Stomach (tissue), 9 donors: ENCODE results near the gene KCNQ5. TPM values are rescaled to one million over a fixed set of nuclear protein-coding genes. Genes with fewer than 3 reads are reported as not detected.
"Not testable (repeated sequence)": the region's sequence is repeated elsewhere in the genome, so short reads cannot be mapped to it uniquely, and the experiment has no call there.

ENCODE experiments used
- DNase-seq, 2 donors: peaks; one replicate each; pipeline versions ENCODE4 v3.0.0 to v3.0.0-alpha.2; 2013 to 2019
- H3K27ac ChIP-seq, 5 donors: fragments of 200-600 bp in 4 of 5; sonication (generic) in 4 of 5; one replicate each; pipeline ENCODE4 v1.5.1; 2013 to 2019; ENCODE audit warnings: mild to moderate bottlenecking in 1 of 5, moderate library complexity in 1 of 5
- H3K27me3 ChIP-seq, 3 donors: fragments of 200-600 bp; sonication (generic); one replicate each; pipeline ENCODE4 v1.5.1; 2017 to 2019; ENCODE audit warnings: mixed run types in 1 of 3
- H3K36me3 ChIP-seq, 4 donors: fragments of 200-600 bp; sonication (generic); 1 replicate in 3 of 4; 2 replicates in 1 of 4; pipeline ENCODE4 v1.5.1; 2016 to 2019
- H3K4me1 ChIP-seq, 4 donors: fragments of 200-600 bp; sonication (generic); one replicate each; pipeline ENCODE4 v1.5.1; 2016 to 2019
- H3K4me3 ChIP-seq, 4 donors: fragments of 200-600 bp; sonication (generic) in 3 of 4; one replicate each; pipeline ENCODE4 v1.5.1; 2016 to 2019; ENCODE audit warnings: mild to moderate bottlenecking in 1 of 4
- H3K9me3 ChIP-seq, 4 donors: fragments of 200-600 bp; sonication (generic); one replicate each; pipeline ENCODE4 v1.5.1; 2016 to 2019
- CTCF ChIP-seq, 7 experiments: fragments of 450-650 bp in 4 of 7; fragments of 200-600 bp in 3 of 7; sonication (generic) in 3 of 7; IDR thresholded peaks; one replicate each; pipeline ENCODE4 v1.5.1; 2016 to 2019; ENCODE audit warnings: antibody characterized with exemption in 7 of 7, control low read depth in 2 of 7, mild to moderate bottlenecking in 1 of 7
- EP300 ChIP-seq: sonication (generic); formaldehyde crosslinking; IDR thresholded peaks from one replicate; pipeline ENCODE4 v1.6.1; 2017; ENCODE audit warnings: antibody characterized with exemption
- POLR2A ChIP-seq, 4 donors: fragments of 450-650 bp; IDR thresholded peaks; one replicate each; pipeline ENCODE4 v1.6.1; 2016; ENCODE audit warnings: antibody characterized with exemption in 4 of 4, control low read depth in 2 of 4, mild to moderate bottlenecking in 1 of 4, moderate library complexity in 1 of 4
- POLR2AphosphoS5 ChIP-seq, 3 donors: sonication (generic); formaldehyde crosslinking; IDR thresholded peaks; one replicate each; pipeline ENCODE4 v1.6.1; 2016; ENCODE audit warnings: antibody characterized with exemption in 3 of 3
- WGBS, 5 donors: extraction: QIAGEN DNeasy Blood & Tissue Kit in 3 of 5; methylation state at CpG; one replicate each; pipeline versions ENCODE4 v1.1.5 to v1.1.7; 2013 to 2018; 5-methylcytosine and 5-hydroxymethylcytosine counted together
- intact Hi-C: fragments of 100-400 bp; cut with DNase I; formaldehyde crosslinking; loops from one replicate; pipeline ENCODE4 v1.15.1; 2023; ENCODE audit warnings: low total_unique reads
- polyA plus RNA-seq, 3 donors: library from polyadenylated mRNA; stranded (reverse); fragments of 200-250 nt; gene quantifications; one replicate each; pipeline ENCODE4 v1.2.3, GENCODE V29; 2013
- total RNA-seq, 5 donors: library from RNA; depleted of rRNA; stranded (reverse); fragments of >200 nt; gene quantifications; one replicate each; pipeline versions ENCODE4 v1.1.0 to v1.2.3, GENCODE V29; 2014 to 2016
- donor health status: healthy with polysubstance abuse.
- donor health status: Bipolar disorder and iron deficiency.
- donor health status: healthy.

Gene KCNQ5
- total and polyA plus RNA-seq, 8 donors: 0.12 to 2.8 (median 0.37) TPM; not detected in 2

DNA sequence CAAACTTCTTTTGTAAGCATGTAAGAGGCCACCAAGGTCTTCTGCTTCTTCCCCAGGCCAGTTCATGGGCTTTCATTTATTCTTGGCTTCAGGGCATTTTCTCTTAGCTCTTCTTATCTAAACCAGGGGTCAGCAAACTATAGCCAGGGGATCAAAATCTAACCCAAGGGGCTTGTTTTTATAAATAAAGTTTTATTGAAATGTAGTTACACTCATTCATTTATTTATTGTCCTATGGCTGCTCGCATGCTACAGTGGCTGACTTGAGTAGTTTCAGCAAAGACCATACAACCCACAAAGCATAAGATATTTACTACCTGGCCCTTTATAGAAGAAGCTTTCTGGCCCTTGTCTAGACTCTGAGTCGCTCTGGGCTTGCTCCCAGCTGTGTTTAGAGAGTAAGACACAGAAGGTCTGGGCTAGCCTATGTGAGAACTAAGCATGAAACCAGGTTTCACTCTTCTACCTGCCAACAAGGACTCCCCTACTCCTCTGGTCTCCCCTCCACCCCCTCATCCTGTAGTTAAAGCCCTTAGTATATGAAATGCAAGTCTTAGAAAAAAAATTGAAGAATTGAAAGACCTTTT lies 560.2 kb downstream of the KCNQ5 start:
- H3K36me3 ChIP-seq: no peaks in the 10 kb centered on the region
- no peak overlapping the region for H3K4me3 ChIP-seq
- 78 to 86% (median 83%) methylated on average over 2 of the region's 2 CpGs for WGBS, 5 donors
- intact Hi-C loops: loop anchor here (10.0 kb wide), 1 partner anchor 767 kb away; no protein-coding TSS in a partner anchor
- H3K27ac ChIP-seq: no peak overlapping the region
- no peak for TF ChIP-seq POLR2AphosphoS5 (IDR thresholded peaks at IDR 0.05)
- TF ChIP-seq POLR2A (IDR thresholded peaks at IDR 0.05): no peak
- TF ChIP-seq CTCF (IDR thresholded peaks at IDR 0.05): no peak
- no peak for TF ChIP-seq EP300
- H3K4me1 ChIP-seq: peaks cover 0 to 6% (median 1%) of the 10 kb centered on the region in 4 donors
- no peaks in the 10 kb centered on the region for H3K27me3 ChIP-seq
- H3K9me3 ChIP-seq: no peaks in the 10 kb centered on the region
- DNase-seq: no peak

DNA sequence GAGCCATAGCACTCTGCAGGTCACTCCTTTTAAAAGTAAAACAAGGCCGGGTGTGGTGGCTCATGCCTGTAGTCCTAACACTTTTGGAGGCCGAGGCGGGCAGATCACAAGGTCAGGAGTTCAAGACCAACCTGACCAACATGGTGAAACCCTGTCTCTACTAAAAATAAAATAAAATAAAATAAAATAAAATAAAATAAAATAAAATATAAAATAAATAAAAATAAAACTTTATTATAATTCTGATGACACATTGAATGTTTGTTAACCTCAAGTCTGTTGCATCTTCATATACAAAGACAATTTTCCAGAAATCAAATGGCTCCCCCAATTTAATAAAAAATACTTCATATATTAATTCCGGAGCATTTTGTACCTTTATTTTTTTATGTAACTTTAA lies 571.4 kb downstream of the KCNQ5 start:
- WGBS, 5 donors: 92 to 98% (median 97%) methylated on average over 4 of the region's 4 CpGs
- H3K36me3 ChIP-seq, H3K4me1 ChIP-seq, H3K27me3 ChIP-seq, intact Hi-C loops, H3K27ac ChIP-seq, H3K9me3 ChIP-seq, DNase-seq, H3K4me3 ChIP-seq: not testable (repeated sequence)

DNA sequence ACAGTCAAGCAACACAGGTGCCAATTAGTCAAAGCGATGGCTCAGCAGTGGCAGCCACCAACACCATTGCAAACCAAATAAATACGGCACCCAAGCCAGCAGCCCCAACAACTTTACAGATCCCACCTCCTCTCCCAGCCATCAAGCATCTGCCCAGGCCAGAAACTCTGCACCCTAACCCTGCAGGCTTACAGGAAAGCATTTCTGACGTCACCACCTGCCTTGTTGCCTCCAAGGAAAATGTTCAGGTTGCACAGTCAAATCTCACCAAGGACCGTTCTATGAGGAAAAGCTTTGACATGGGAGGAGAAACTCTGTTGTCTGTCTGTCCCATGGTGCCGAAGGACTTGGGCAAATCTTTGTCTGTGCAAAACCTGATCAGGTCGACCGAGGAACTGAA lies 572.9 kb downstream of the KCNQ5 start:
- no peaks in the 10 kb centered on the region for H3K36me3 ChIP-seq
- H3K27me3 ChIP-seq: no peaks in the 10 kb centered on the region
- no peaks in the 10 kb centered on the region for H3K4me1 ChIP-seq
- TF ChIP-seq CTCF (IDR thresholded peaks at IDR 0.05) (no peak), POLR2A (IDR thresholded peaks at IDR 0.05) (no peak), EP300 (no peak), POLR2AphosphoS5 (IDR thresholded peaks at IDR 0.05) (no peak)
- H3K27ac ChIP-seq: no peak overlapping the region
- H3K9me3 ChIP-seq: no peaks in the 10 kb centered on the region
- intact Hi-C loops: no loop called here
- DNase-seq: no peak
- H3K4me3 ChIP-seq: no peak overlapping the region
- WGBS, 5 donors: 90 to 94% (median 93%) methylated on average over 7 of the region's 7 CpGs

GRCh38 chr6:73200247-73200646 lies 578.4 kb downstream of the KCNQ5 start:
- intact Hi-C loops: no loop called here
- Histone ChIP-seq H3K9me3 (no peaks in the 10 kb centered on the region), H3K4me1 (no peaks in the 10 kb centered on the region), H3K4me3 (no peak overlapping the region), H3K27ac (no peak overlapping the region), H3K36me3 (no peaks in the 10 kb centered on the region), H3K27me3 (no peaks in the 10 kb centered on the region)
- TF ChIP-seq POLR2AphosphoS5 (IDR thresholded peaks at IDR 0.05) (no peak), EP300 (no peak), POLR2A (IDR thresholded peaks at IDR 0.05) (no peak), CTCF (IDR thresholded peaks at IDR 0.05) (no peak)
- DNase-seq: no peak
- 71 to 77% (median 76%) methylated on average over 3 of the region's 3 CpGs for WGBS, 5 donors

DNA sequence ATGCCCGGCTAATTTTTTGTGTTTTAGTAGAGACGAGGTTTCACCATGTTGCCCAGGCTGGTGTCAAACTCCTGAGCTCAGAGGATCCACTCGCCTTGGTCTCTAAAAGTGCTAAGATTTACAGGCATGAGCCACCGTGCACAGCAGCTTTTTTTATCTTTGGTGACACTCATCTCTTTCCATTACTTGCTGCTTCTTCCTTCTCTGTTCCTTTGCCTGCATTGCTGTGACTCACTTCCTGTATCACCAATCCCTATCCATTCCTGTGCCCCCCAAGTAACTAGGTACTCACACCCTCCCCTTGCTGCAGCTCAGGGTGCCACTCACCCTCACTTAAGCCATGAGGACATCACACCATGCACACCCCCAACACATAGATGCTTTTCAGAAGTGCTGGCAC lies 578.9 kb downstream of the KCNQ5 start:
- no peaks in the 10 kb centered on the region for H3K4me1 ChIP-seq
- 80 to 86% (median 83%) methylated on average over 4 of the region's 4 CpGs for WGBS, 5 donors
- no peaks in the 10 kb centered on the region for H3K27me3 ChIP-seq
- no peak for DNase-seq
- H3K36me3 ChIP-seq: no peaks in the 10 kb centered on the region
- H3K27ac ChIP-seq: no peak overlapping the region
- H3K4me3 ChIP-seq: no peak overlapping the region
- no peaks in the 10 kb centered on the region for H3K9me3 ChIP-seq
- intact Hi-C loops: no loop called here
- TF ChIP-seq POLR2AphosphoS5 (IDR thresholded peaks at IDR 0.05) (no peak), POLR2A (IDR thresholded peaks at IDR 0.05) (no peak), EP300 (no peak), CTCF (IDR thresholded peaks at IDR 0.05) (no peak)
